Epithelial cell of esophagus (primary cell): ENCODE measurements around the gene CLCN3.
A peak's percentile ranks its signal among the peaks of the same experiment; 100 is the strongest.

Experiments used
- DNase-seq: peaks from one replicate; pipeline ENCODE4 v3.0.0; 2010; ENCODE audit warnings: low read depth
- H3K4me3 ChIP-seq: 2 replicates; pipeline ENCODE4 v1.5.1; 2011; ENCODE audit warnings: mild to moderate bottlenecking, low read length, control low read depth
- TF ChIP-seq, protein P1 (sequence below): IDR thresholded peaks from 2 replicates; pipeline ENCODE4 v1.5.1; 2011; ENCODE audit warnings: low read depth, mild to moderate bottlenecking, low read length, control low read depth, inconsistent platforms; ENCODE audit not compliant: insufficient read depth; ENCODE audit errors: missing control alignments

CLCN3 gene

DNA sequence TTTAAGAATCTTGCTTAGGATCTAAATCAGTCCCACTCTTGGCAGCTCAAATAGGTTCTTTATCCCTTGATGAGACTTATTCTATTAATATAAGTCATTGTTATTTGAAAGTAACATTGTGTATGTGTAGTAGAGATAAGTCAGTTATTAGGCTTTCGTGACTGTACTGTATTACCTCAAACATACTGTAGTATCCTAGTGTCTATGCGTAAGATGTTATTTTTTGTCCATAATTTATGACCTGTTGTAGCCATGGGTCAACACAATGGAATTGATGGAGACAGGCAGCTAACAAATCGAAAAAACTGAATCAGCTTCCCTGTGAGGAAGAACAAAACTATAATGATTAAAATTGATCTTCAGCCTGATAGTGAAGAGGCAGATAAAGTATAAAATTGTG, 41.8 kb downstream of the CLCN3 start:
- TF ChIP-seq, protein P1, sequence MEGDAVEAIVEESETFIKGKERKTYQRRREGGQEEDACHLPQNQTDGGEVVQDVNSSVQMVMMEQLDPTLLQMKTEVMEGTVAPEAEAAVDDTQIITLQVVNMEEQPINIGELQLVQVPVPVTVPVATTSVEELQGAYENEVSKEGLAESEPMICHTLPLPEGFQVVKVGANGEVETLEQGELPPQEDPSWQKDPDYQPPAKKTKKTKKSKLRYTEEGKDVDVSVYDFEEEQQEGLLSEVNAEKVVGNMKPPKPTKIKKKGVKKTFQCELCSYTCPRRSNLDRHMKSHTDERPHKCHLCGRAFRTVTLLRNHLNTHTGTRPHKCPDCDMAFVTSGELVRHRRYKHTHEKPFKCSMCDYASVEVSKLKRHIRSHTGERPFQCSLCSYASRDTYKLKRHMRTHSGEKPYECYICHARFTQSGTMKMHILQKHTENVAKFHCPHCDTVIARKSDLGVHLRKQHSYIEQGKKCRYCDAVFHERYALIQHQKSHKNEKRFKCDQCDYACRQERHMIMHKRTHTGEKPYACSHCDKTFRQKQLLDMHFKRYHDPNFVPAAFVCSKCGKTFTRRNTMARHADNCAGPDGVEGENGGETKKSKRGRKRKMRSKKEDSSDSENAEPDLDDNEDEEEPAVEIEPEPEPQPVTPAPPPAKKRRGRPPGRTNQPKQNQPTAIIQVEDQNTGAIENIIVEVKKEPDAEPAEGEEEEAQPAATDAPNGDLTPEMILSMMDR: no peak
- DNase-seq: no peak
- H3K4me3 ChIP-seq: no peak overlapping the region

DNA sequence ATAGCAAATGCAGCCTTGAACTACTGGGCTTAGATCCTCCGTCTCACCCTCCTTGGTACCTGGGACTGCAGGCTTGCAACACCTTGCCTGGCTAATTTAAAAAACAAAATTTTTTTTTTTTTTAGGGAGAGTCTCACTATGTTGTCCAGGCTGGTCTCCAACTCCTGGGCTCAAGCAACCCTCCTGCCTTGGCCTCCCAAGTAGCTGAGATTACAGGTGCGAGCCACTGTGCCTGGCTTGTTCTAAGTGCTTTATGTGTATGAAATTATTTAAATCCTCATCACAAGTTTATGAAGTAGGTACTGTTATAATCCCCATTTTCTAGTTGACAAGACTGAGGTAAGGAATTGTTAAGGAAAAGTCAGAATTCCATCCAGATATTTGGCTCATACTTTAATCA, 43.0 kb downstream of the CLCN3 start:
- TF ChIP-seq, protein P1: no peak
- no peak for DNase-seq
- no peak overlapping the region for H3K4me3 ChIP-seq

GRCh38 chr4:169663831-169664230, 43.5 kb downstream of the CLCN3 start:
- TF ChIP-seq, protein P1: no peak
- H3K4me3 ChIP-seq: no peak overlapping the region
- DNase-seq: peak; percentile 29

- DNase-seq: no peak
- H3K4me3 ChIP-seq: no peak overlapping the region
- TF ChIP-seq, protein P1: no peak
Measured at GRCh38 chr4:169664615-169665014, 44.2 kb downstream of the CLCN3 start.

DNA sequence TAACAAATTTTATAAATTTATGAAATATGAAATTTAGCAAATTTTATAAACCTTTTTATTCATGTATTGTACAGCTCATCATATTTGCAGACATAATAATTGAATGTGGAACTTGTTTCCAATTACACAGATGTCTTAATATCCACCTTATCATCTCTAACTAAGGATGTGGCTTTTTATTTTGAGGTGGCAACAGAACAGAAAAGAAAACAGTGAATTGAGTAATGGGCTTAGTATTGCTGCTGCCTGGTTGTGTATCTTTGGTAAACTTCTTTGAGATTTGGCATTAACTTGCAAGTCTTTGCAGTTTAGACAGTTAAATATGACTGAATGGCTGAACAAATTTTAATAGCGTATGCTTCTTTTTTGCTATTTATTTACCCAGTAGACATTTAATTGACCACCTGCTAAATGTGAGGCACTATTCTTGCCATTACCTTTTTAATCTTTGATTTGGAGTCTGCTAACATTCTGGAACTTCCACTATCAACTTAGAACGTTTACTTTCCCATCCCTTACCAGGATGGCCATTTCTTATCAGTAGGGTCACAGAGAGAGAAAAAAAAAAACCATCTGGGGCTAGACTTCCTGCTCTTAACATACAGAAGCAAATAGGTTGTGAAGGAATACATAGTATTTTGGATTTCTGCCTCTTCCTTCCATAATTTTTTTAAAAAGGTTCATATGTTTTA, 44.8 kb downstream of the CLCN3 start:
- TF ChIP-seq, protein P1: no peak
- H3K4me3 ChIP-seq: no peak overlapping the region
- DNase-seq: no peak

DNA sequence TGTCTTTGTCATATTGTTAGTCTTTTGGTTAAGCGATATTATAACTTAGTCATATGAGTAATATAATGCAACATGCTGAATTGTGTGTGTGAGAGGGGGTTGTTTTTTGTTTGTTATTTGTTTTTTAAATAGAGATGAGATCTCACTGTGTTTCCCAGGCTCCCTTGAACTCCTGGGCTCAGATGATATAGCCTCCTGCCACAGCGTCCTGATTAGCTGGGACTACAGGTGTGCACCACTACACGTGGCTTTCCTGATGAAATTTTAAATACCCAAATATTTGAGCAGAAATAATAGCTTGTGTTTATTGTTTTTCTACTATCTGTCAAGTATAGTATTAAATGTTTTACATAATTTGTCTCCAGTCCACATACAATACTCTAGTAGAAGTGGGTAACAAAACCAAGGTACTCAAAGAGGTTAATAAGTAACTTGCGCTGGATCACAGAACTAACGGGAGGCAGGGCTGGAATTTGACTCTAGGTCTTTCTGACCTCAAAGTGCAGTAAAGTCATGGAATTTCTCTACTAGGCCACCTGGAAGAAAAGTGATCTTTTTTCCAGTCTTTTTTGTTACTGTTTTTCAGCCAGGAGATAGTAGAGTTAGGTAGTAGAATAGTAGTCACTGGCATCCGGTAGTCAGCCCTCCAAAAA, 47.8 kb downstream of the CLCN3 start:
- TF ChIP-seq, protein P1: no peak
- no peak overlapping the region for H3K4me3 ChIP-seq
- no peak for DNase-seq

DNA sequence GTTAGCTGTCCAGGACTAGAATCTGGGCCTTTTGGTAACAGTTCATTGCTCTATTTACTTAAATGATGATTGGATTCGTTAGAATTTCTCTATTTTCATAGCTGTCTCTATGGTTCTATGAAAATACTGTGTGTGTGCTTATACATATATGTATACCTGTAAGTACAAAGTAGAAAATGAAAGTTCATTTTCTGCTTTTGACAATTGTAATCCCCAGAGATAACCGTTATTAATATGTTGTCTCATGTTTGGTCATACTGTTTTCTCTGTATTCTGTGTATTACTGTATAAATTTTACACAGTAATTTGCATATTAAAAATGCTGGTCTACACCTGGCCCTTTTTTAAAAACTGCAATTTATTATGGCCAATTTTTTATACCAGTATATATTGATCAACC, 55.4 kb downstream of the CLCN3 start:
- H3K4me3 ChIP-seq: no peak overlapping the region
- DNase-seq: no peak
- TF ChIP-seq, protein P1: no peak
